ENCODE measurements around the gene KRTAP1-3.

DNA sequence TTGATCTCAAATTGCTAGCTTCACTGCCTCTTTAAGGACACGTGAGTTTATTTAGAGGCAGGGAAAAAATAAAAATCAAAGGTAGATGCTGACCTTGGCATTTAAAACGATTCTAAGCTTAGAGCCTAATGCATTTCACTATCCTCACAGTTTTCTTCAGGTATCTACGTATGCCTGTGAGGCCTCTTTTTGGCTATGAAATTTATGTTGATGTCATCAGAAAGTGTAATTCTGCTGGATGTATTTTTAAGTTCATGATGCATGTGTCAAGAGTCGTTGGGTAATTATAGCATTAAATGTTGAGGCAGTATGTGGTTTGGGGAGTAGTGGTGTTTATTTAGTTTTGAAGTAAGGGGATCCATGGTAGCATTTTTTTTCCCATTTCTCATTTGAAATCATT is 30.7 kb downstream of the KRTAP1-3 start:
- TF ChIP-seq, protein P1, sequence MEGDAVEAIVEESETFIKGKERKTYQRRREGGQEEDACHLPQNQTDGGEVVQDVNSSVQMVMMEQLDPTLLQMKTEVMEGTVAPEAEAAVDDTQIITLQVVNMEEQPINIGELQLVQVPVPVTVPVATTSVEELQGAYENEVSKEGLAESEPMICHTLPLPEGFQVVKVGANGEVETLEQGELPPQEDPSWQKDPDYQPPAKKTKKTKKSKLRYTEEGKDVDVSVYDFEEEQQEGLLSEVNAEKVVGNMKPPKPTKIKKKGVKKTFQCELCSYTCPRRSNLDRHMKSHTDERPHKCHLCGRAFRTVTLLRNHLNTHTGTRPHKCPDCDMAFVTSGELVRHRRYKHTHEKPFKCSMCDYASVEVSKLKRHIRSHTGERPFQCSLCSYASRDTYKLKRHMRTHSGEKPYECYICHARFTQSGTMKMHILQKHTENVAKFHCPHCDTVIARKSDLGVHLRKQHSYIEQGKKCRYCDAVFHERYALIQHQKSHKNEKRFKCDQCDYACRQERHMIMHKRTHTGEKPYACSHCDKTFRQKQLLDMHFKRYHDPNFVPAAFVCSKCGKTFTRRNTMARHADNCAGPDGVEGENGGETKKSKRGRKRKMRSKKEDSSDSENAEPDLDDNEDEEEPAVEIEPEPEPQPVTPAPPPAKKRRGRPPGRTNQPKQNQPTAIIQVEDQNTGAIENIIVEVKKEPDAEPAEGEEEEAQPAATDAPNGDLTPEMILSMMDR (IDR thresholded peaks at IDR 0.05): no peak
- no peak for TF ChIP-seq POLR2AphosphoS5 (IDR thresholded peaks at IDR 0.05)

Measured in breast epithelium (tissue), 3 donors.